ENCODE data around the gene KLHL36.
A peak's percentile ranks its signal among the peaks of the same experiment; 100 is the strongest.

The KLHL36 gene

GRCh38 chr16:84613408-84614072 is 34.8 kb upstream of the KLHL36 start:
- Mint-ChIP-seq H3K4me1 (peaks cover 51% of the 10 kb centered on the region), H3K4me3 (peak overlapping the region; percentile 26 to 80 (median 66)), H3K36me3 (ENCODE audit: low read depth) (peaks cover 22% of the 10 kb centered on the region), H3K27me3 (ENCODE audit: low read depth) (peaks cover 22% of the 10 kb centered on the region), H3K27ac (peak overlapping the region; percentile 22 to 75 (median 64)), H3K9me3 (no peaks in the 10 kb centered on the region)
- TF ChIP-seq CTCF (IDR thresholded peaks at IDR 0.05; ENCODE audit: unreplicated experiment in 3 of 3) = no peak

GRCh38 chr16:84614073-84614459 is 34.2 kb upstream of the KLHL36 start:
- H3K4me1 Mint-ChIP-seq = peaks cover 55% of the 10 kb centered on the region

GRCh38 chr16:84614623-84614967 is 33.7 kb upstream of the KLHL36 start:
- H3K4me1 Mint-ChIP-seq = peaks cover 56% of the 10 kb centered on the region
- no peaks in the 10 kb centered on the region for H3K9me3 Mint-ChIP-seq
- H3K27me3 Mint-ChIP-seq (ENCODE audit: low read depth) = peaks cover 31% of the 10 kb centered on the region
- peaks cover 22% of the 10 kb centered on the region for H3K36me3 Mint-ChIP-seq (ENCODE audit: low read depth)
- peak overlapping the region; percentile 78 to 84 (median 80) for H3K4me3 Mint-ChIP-seq
- peak overlapping the region; percentile 22 to 75 (median 64) for H3K27ac Mint-ChIP-seq
- no peak for TF ChIP-seq CTCF (IDR thresholded peaks at IDR 0.05; ENCODE audit: unreplicated experiment in 3 of 3)

More at GRCh38 chr16:84614073-84614459, 34.2 kb upstream of the KLHL36 start:
- H3K27ac Mint-ChIP-seq = peak overlapping the region; percentile 22 to 75 (median 64)
- peaks cover 22% of the 10 kb centered on the region for H3K36me3 Mint-ChIP-seq (ENCODE audit: low read depth)
- H3K4me3 Mint-ChIP-seq = peak overlapping the region; percentile 64 to 80 (median 66)
- no peak for TF ChIP-seq CTCF (IDR thresholded peaks at IDR 0.05; ENCODE audit: unreplicated experiment in 3 of 3)
- H3K9me3 Mint-ChIP-seq = no peaks in the 10 kb centered on the region
- H3K27me3 Mint-ChIP-seq (ENCODE audit: low read depth) = peaks cover 25% of the 10 kb centered on the region

- peak overlapping the region in 2 of 3 experiments; percentile 4 to 57 for H3K27ac Mint-ChIP-seq
- H3K36me3 Mint-ChIP-seq (ENCODE audit: low read depth) = peaks cover 19% of the 10 kb centered on the region
- peak overlapping the region; percentile 78 to 84 (median 80) for H3K4me3 Mint-ChIP-seq
- peaks cover 32% of the 10 kb centered on the region for H3K27me3 Mint-ChIP-seq (ENCODE audit: low read depth)
- no peak for TF ChIP-seq CTCF (IDR thresholded peaks at IDR 0.05; ENCODE audit: unreplicated experiment in 3 of 3)
- peaks cover 56% of the 10 kb centered on the region for H3K4me1 Mint-ChIP-seq
- no peaks in the 10 kb centered on the region for H3K9me3 Mint-ChIP-seq
These were observed 33.1 kb upstream of the KLHL36 start for GRCh38 chr16:84614968-84615813.

GRCh38 chr16:84616515-84616914 is 31.8 kb upstream of the KLHL36 start:
- Mint-ChIP-seq H3K27me3 (ENCODE audit: low read depth) (peaks cover 32% of the 10 kb centered on the region), H3K4me3 (peak overlapping the region; percentile 87 to 98 (median 92)), H3K36me3 (ENCODE audit: low read depth) (peaks cover 6% of the 10 kb centered on the region), H3K9me3 (no peaks in the 10 kb centered on the region), H3K27ac (peak overlapping the region in 2 of 3 experiments; percentile 53 to 75), H3K4me1 (peaks cover 47% of the 10 kb centered on the region)
- TF ChIP-seq CTCF (IDR thresholded peaks at IDR 0.05; ENCODE audit: unreplicated experiment in 3 of 3) = no peak

Measured in nephron (organoid).